Stimulated activated naive CD8-positive, alpha-beta T cell treated with anti-CD3 and anti-CD28 coated beads, Interleukin-15, amount 100 ng/mL, for 72 hours (primary cell): ENCODE data around the gene RHBDL1.

ENCODE experiments used
- ATAC-seq: fragments of 150-1000 bp; cut with Tn5 transposase; 2 replicates; pipeline ENCODE4 v1.10.0; 2021; ENCODE audit warnings: mild to moderate bottlenecking, moderate library complexity
- DNase-seq, 2 donors: peaks; one replicate each; pipeline ENCODE4 v3.0.0; 2021 to 2022
- H3K27ac Mint-ChIP-seq, 2 donors: one replicate each; pipeline ENCODE4 v1.8.0; 2022; ENCODE audit warnings: mild to moderate bottlenecking in 2 of 2, mixed read lengths in 2 of 2, moderate library complexity in 2 of 2
- H3K27me3 Mint-ChIP-seq: one replicate; pipeline ENCODE4 v1.8.0; 2022; ENCODE audit warnings: mixed read lengths
- H3K4me1 Mint-ChIP-seq: one replicate; pipeline ENCODE4 v1.8.0; 2022; ENCODE audit warnings: mild to moderate bottlenecking, mixed read lengths
- H3K4me3 Mint-ChIP-seq, 2 donors: one replicate each; pipeline ENCODE4 v1.8.0; 2022; ENCODE audit warnings: mild to moderate bottlenecking in 2 of 2, mixed read lengths in 2 of 2, moderate library complexity in 1 of 2
- H3K9me3 Mint-ChIP-seq, 2 donors: one replicate each; pipeline ENCODE4 v1.8.0; 2022; ENCODE audit warnings: mixed read lengths in 2 of 2

Gene RHBDL1

GRCh38 chr16:660459-661183 is 14.8 kb upstream of the RHBDL1 start:
- H3K4me1 Mint-ChIP-seq = peaks cover 15% of the 10 kb centered on the region
- ATAC-seq (peak; percentile 66), DNase-seq (peak; percentile 57 to 58)
- H3K27ac Mint-ChIP-seq = peak overlapping the region in 1 of 2 donors; percentile 48
- H3K9me3 Mint-ChIP-seq = no peaks in the 10 kb centered on the region
- peak overlapping the region in 1 of 2 donors; percentile 51 for H3K4me3 Mint-ChIP-seq
- H3K27me3 Mint-ChIP-seq = no peaks in the 10 kb centered on the region

DNA sequence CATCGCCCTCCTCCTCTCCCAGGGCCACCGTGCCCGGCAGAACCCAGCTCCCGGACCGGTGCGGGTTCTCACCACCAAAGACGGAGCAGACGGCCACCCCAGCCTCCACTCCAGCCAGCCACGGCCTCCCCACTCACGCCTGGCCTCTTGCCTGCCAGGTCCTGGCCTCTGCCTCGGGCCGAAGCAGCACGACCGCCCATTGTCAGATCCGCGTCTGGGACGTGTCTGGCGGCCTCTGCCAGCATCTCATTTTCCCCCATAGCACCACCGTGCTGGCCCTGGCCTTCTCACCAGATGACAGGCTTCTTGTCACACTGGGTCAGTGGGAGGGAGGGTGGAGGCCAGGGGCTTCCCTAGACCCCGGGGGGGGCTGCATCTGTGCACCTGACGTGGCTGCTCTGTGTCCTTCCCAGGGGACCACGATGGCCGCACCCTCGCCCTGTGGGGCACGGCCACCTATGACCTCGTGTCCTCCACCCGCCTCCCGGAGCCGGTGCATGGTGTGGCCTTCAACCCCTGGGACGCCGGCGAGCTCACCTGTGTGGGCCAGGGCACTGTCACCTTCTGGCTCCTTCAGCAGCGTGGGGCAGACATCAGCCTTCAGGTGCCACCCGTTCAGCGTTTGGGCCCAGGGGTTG is 14.2 kb upstream of the RHBDL1 start:
- no peaks in the 10 kb centered on the region for H3K27me3 Mint-ChIP-seq
- peak overlapping the region in 1 of 2 donors; percentile 51 for H3K4me3 Mint-ChIP-seq
- H3K9me3 Mint-ChIP-seq = no peaks in the 10 kb centered on the region
- peak overlapping the region in 1 of 2 donors; percentile 54 for H3K27ac Mint-ChIP-seq
- H3K4me1 Mint-ChIP-seq = peaks cover 15% of the 10 kb centered on the region
- ATAC-seq = no peak
- no peak for DNase-seq

DNA sequence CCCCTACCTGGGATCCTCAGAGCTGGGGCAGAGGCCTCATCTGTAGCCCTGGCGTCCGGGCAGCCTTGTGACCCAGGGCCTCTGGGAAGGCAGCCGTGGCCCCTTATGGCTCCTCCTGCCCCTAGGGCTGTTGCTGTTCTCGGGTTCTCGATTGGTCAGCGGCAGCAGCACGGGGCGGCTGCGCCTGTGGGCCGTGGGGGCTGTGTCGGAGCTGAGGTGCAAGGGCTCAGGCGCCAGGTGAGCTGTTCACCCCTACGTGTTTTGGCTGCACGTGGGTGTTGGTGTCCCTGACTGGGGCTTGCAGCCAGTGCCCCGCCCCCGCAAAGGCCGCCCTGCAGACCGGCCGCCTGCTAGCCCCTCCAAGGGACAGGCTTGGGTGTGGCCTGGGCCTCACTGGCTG is 13.4 kb upstream of the RHBDL1 start:
- Mint-ChIP-seq H3K27me3 (no peaks in the 10 kb centered on the region), H3K9me3 (no peaks in the 10 kb centered on the region), H3K27ac (no peak overlapping the region), H3K4me3 (no peak overlapping the region), H3K4me1 (peaks cover 15% of the 10 kb centered on the region)
- no peak for ATAC-seq
- no peak for DNase-seq

GRCh38 chr16:662597-662996 is 12.9 kb upstream of the RHBDL1 start:
- Mint-ChIP-seq H3K4me3 (no peak overlapping the region), H3K27ac (peak overlapping the region in 1 of 2 donors; percentile 83)

GRCh38 chr16:666572-666971 is 8.9 kb upstream of the RHBDL1 start:
- H3K4me1 Mint-ChIP-seq = peaks cover 25% of the 10 kb centered on the region
- H3K27me3 Mint-ChIP-seq = no peaks in the 10 kb centered on the region
- no peak for DNase-seq
- no peak for ATAC-seq
- H3K4me3 Mint-ChIP-seq = no peak overlapping the region
- H3K27ac Mint-ChIP-seq = no peak overlapping the region
- H3K9me3 Mint-ChIP-seq = no peaks in the 10 kb centered on the region

More at GRCh38 chr16:662597-662996, 12.9 kb upstream of the RHBDL1 start:
- Mint-ChIP-seq H3K9me3 (no peaks in the 10 kb centered on the region), H3K27me3 (no peaks in the 10 kb centered on the region), H3K4me1 (peaks cover 17% of the 10 kb centered on the region)
- no peak for ATAC-seq
- no peak for DNase-seq

DNA sequence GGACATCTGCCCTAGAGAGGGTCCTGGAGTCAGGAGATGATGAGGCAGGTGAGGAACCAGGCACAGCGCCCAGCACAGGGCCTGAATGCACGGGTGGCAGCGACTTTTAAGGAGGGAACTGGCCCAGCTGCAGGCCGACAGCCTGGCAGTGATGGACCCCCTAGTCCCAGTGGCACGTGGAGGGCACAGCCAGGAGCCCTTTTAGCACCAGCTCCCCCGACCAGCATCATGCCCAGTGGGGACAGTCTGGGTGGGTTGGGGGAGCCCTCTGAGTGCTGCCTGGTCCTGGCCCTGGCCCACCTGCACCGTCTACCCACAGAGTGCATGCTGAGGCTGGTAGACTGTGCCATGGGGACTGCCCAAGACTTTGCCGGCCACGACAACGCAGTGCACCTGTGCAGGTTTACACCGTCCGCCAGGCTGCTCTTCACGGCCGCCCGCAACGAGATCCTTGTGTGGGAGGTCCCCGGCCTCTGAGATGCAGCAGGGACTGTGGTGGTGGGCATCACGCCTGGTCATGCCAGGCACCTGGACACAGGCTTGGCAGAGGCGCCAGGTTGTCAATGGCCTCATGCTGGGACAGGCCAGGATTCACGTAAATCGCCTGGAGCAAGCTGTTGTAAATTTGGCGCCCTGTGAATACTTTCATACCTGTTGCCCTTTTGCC is 8.2 kb upstream of the RHBDL1 start:
- peak overlapping the region; percentile 9 to 94 for H3K4me3 Mint-ChIP-seq
- H3K27me3 Mint-ChIP-seq = no peaks in the 10 kb centered on the region
- DNase-seq (no peak), ATAC-seq (no peak)
- peak overlapping the region; percentile 83 to 91 for H3K27ac Mint-ChIP-seq
- no peaks in the 10 kb centered on the region for H3K9me3 Mint-ChIP-seq
- peaks cover 22% of the 10 kb centered on the region for H3K4me1 Mint-ChIP-seq

GRCh38 chr16:667780-668518 is 7.5 kb upstream of the RHBDL1 start, which contains the start of gene RHOT2:
Gene RHOT2, plus strand, starts transcription at chr16:668132. Its CDS starts 68 bp downstream, at chr16:668200.
- H3K27me3 Mint-ChIP-seq = no peaks in the 10 kb centered on the region
- no peaks in the 10 kb centered on the region for H3K9me3 Mint-ChIP-seq
- peaks cover 22% of the 10 kb centered on the region for H3K4me1 Mint-ChIP-seq
- peak within 1 kb of the TSS; percentile 83 to 96 for H3K27ac Mint-ChIP-seq
- H3K4me3 Mint-ChIP-seq = peak within 1 kb of the TSS; percentile 84 to 94
- peak; percentile 93 to 95 for DNase-seq
- ATAC-seq = peak; percentile 92

DNA sequence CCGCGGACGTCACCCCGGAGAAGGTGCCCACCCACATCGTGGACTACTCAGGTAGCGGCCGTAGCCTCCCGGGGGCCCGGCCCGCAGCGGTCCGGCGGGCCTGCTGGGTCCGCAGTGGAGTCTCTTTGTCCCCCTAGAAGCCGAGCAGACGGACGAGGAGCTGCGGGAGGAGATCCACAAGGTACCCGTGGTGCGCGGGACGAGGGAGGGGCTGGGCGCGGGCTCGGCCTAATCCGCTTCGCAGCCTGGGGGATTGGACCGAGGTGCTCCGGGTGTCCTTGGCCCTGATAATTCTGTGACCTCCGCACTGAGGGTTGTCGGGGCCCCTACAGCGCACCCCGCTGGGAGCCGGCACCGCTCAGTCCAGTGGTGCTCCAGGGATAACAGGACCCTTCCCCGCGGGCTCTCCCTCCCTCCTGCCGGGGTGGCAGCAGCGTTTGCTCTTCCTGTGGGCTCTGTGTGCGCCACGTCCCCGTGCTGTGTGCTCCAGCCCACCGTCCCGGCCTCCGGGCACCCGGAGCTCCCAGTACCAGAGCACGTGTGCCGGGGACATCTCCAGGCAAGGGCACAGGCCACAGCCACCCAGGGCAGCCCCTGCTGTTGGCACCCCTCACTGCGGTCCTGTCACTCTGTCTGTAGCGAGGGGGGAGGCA is 6.8 kb upstream of the RHBDL1 start:
- no peaks in the 10 kb centered on the region for H3K27me3 Mint-ChIP-seq
- DNase-seq (no peak), ATAC-seq (peak; percentile 3)

GRCh38 chr16:669666-670065 is 5.8 kb upstream of the RHBDL1 start:
- Mint-ChIP-seq H3K27ac (peak overlapping the region; percentile 63 to 69), H3K27me3 (peaks cover under 1% of the 10 kb centered on the region), H3K9me3 (no peaks in the 10 kb centered on the region), H3K4me1 (peaks cover 23% of the 10 kb centered on the region), H3K4me3 (peak overlapping the region; percentile 32 to 94)
- no peak for ATAC-seq
- DNase-seq = no peak

More for the DNA sequence above, 6.8 kb upstream of the RHBDL1 start:
- no peaks in the 10 kb centered on the region for H3K9me3 Mint-ChIP-seq
- H3K4me3 Mint-ChIP-seq = peak overlapping the region; percentile 84 to 94
- peak overlapping the region; percentile 19 to 96 for H3K27ac Mint-ChIP-seq
- H3K4me1 Mint-ChIP-seq = peaks cover 22% of the 10 kb centered on the region

- no peak for ATAC-seq
- Mint-ChIP-seq H3K27me3 (peaks cover 10% of the 10 kb centered on the region), H3K9me3 (no peaks in the 10 kb centered on the region), H3K27ac (peak overlapping the region in 1 of 2 donors; percentile 63), H3K4me3 (no peak overlapping the region), H3K4me1 (peaks cover 31% of the 10 kb centered on the region)
- DNase-seq = no peak
These were observed 4.8 kb upstream of the RHBDL1 start for GRCh38 chr16:670485-671352.

DNA sequence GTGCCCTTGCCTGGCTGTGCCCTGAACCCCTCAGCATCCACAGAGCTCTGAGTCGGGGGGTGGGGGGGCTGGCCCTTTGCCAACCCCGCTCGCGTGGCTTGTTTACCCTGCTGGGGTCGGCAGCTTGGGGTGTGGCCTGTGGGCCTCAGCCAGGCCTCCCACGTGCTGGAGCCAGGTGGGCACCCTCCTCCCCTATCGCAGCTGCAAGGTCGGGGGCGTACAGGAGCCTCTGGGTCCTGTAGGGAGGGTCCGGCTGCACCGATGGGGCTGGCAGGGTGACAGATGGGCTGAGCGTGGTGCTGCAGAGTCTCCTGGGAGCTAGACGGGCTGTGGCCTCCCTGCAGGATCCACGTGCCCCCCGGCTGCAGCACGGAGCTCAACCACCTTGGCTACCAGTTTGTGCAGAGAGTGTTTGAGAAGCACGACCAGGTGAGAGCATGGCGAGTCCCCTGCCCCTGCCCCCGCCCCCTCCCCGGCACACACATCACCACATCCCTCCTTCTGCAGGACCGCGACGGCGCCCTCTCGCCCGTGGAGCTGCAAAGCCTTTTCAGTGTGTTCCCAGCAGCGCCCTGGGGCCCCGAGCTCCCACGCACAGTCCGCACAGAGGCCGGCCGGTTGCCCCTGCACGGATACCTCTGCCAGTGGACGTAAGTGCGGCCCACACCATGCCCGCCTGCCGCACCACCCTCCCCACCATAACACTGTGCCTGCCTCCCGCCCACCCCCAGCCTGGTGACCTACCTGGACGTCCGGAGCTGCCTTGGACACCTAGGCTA is 3.9 kb upstream of the RHBDL1 start:
- no peaks in the 10 kb centered on the region for H3K9me3 Mint-ChIP-seq
- peaks cover 31% of the 10 kb centered on the region for H3K4me1 Mint-ChIP-seq
- peaks cover 10% of the 10 kb centered on the region for H3K27me3 Mint-ChIP-seq
- ATAC-seq (no peak), DNase-seq (no peak)
- H3K4me3 Mint-ChIP-seq = no peak overlapping the region
- no peak overlapping the region for H3K27ac Mint-ChIP-seq

DNA sequence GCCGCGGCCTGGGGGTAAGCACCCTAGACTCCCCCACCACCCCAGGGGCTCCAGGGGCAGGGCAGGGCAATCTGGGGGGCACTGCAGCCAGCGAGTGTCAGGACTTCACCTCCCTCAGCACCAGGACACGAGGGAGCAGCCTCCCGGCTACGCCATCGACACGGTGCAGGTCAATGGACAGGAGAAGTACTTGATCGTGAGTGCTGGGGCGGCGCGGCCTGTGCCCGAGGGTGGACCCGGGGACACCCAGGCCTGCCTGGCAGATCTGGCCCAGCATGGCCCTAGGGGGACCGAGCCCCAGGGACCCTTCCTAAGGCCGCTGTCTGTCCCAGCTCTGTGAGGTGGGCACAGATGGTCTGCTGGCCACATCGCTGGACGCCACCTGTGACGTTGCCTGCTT is 3.1 kb upstream of the RHBDL1 start:
- peaks cover 19% of the 10 kb centered on the region for H3K27me3 Mint-ChIP-seq
- no peak for DNase-seq
- peaks cover 31% of the 10 kb centered on the region for H3K4me1 Mint-ChIP-seq

GRCh38 chr16:672851-673250 is 2.6 kb upstream of the RHBDL1 start:
- Mint-ChIP-seq H3K4me1 (peaks cover 26% of the 10 kb centered on the region), H3K9me3 (no peaks in the 10 kb centered on the region), H3K4me3 (no peak overlapping the region), H3K27me3 (peaks cover 19% of the 10 kb centered on the region), H3K27ac (no peak overlapping the region)
- no peak for DNase-seq
- no peak for ATAC-seq

More for the DNA sequence above, 3.1 kb upstream of the RHBDL1 start:
- H3K9me3 Mint-ChIP-seq = no peaks in the 10 kb centered on the region
- no peak for ATAC-seq
- no peak overlapping the region for H3K4me3 Mint-ChIP-seq
- H3K27ac Mint-ChIP-seq = no peak overlapping the region
